Prostate gland (tissue), 2 donors: ENCODE measurements around the gene VAV2. TPM values are rescaled to one million over a fixed set of nuclear protein-coding genes. Genes with fewer than 3 reads are reported as not detected.
"Not testable (repeated sequence)": the region's sequence is repeated elsewhere in the genome, so short reads cannot be mapped to it uniquely, and the experiment has no call there.

Source experiments
- DNase-seq: peaks from one replicate; pipeline ENCODE4 v3.0.0-alpha.2; 2019; ENCODE audit warnings: low spot score
- H3K27ac ChIP-seq, 2 donors: fragments of 200-600 bp; sonication (generic); 2 replicates each; pipeline ENCODE4 v1.5.1; 2017 to 2019
- H3K27me3 ChIP-seq: fragments of 200-600 bp; sonication (generic); replicated peaks from 2 replicates; pipeline ENCODE4 v1.5.1; 2019; ENCODE audit not compliant: insufficient read depth
- H3K36me3 ChIP-seq, 2 donors: fragments of 200-600 bp; sonication (generic); 1 replicate in 1 of 2; 2 replicates in 1 of 2; pipeline versions ENCODE4 v1.5.1 to v1.8.1; 2017 to 2019
- H3K4me1 ChIP-seq: fragments of 200-600 bp; sonication (generic); replicated peaks from 2 replicates; pipeline ENCODE4 v1.5.1; 2019
- H3K4me3 ChIP-seq, 2 donors: fragments of 200-600 bp; sonication (generic); 2 replicates each; pipeline ENCODE4 v1.5.1; 2017 to 2019
- H3K9me3 ChIP-seq: fragments of 200-600 bp; sonication (generic); 2 replicates; pipeline ENCODE4 v1.5.1; 2017
- CTCF ChIP-seq, 4 experiments: fragments of 200-600 bp in 2 of 4; fragments of 450-650 bp in 2 of 4; sonication (generic) in 2 of 4; IDR thresholded peaks; 1 replicate in 3 of 4; 2 replicates in 1 of 4; pipeline ENCODE4 v1.5.1; 2016 to 2019; ENCODE audit warnings: antibody characterized with exemption in 4 of 4, mild to moderate bottlenecking in 2 of 4, moderate library complexity in 2 of 4
- POLR2A ChIP-seq: fragments of 450-650 bp; IDR thresholded peaks from one replicate; pipeline ENCODE4 v1.6.1; 2016; ENCODE audit warnings: antibody characterized with exemption, mild to moderate bottlenecking
- POLR2AphosphoS5 ChIP-seq: sonication (generic); formaldehyde crosslinking; IDR thresholded peaks from one replicate; pipeline ENCODE4 v1.6.1; 2017; ENCODE audit warnings: antibody characterized with exemption
- WGBS: methylation state at CpG from one replicate; pipeline ENCODE4 v1.1.5; 2018; 5-methylcytosine and 5-hydroxymethylcytosine counted together
- intact Hi-C: fragments of 100-400 bp; cut with DNase I; formaldehyde crosslinking; loops from one replicate; pipeline ENCODE4 v1.14.2; 2022
- total RNA-seq, 2 donors: library from RNA; depleted of rRNA; stranded (reverse); fragments of >200 nt; gene quantifications; one replicate each; pipeline ENCODE4 v1.1.0, GENCODE V29; 2016

VAV2 gene
- total RNA-seq, 2 donors from 2014 or later: 13.5 to 19.5 TPM

GRCh38 chr9:133752739-133753446 is 239.2 kb downstream of the VAV2 start:
- H3K36me3 ChIP-seq: no peaks in the 10 kb centered on the region
- H3K27me3 ChIP-seq: no peaks in the 10 kb centered on the region
- intact Hi-C loops: no loop called here
- no peak for TF ChIP-seq CTCF (IDR thresholded peaks at IDR 0.05)
- TF ChIP-seq POLR2AphosphoS5: no peak
- TF ChIP-seq POLR2A: no peak
- DNase-seq: no peak
- 71% methylated on average over 8 of the region's 9 CpGs for WGBS
- H3K4me1 ChIP-seq: no peaks in the 10 kb centered on the region
- H3K4me3 ChIP-seq: no peak overlapping the region
- H3K9me3 ChIP-seq: no peaks in the 10 kb centered on the region
- H3K27ac ChIP-seq: no peak overlapping the region

GRCh38 chr9:133750982-133751649 is 241.0 kb downstream of the VAV2 start:
- H3K4me1 ChIP-seq: no peaks in the 10 kb centered on the region
- H3K9me3 ChIP-seq: no peaks in the 10 kb centered on the region
- 93% methylated on average over 9 of the region's 9 CpGs for WGBS
- H3K4me3 ChIP-seq: no peak overlapping the region
- DNase-seq: no peak
- no peaks in the 10 kb centered on the region for H3K27me3 ChIP-seq
- TF ChIP-seq POLR2AphosphoS5 (no peak), POLR2A (no peak), CTCF (IDR thresholded peaks at IDR 0.05) (no peak)
- intact Hi-C loops: no loop called here
- no peak overlapping the region for H3K27ac ChIP-seq
- H3K36me3 ChIP-seq: no peaks in the 10 kb centered on the region

GRCh38 chr9:133747309-133747708 is 244.8 kb downstream of the VAV2 start:
- Histone ChIP-seq H3K36me3 (no peaks in the 10 kb centered on the region), H3K4me3 (no peak overlapping the region), H3K27me3 (no peaks in the 10 kb centered on the region), H3K9me3 (no peaks in the 10 kb centered on the region), H3K4me1 (peaks cover 3% of the 10 kb centered on the region), H3K27ac (no peak overlapping the region)
- TF ChIP-seq CTCF (IDR thresholded peaks at IDR 0.05): no peak
- no peak for TF ChIP-seq POLR2AphosphoS5
- no peak for TF ChIP-seq POLR2A
- DNase-seq: no peak
- intact Hi-C loops: no loop called here

GRCh38 chr9:133744528-133744927 is 247.6 kb downstream of the VAV2 start:
- DNase-seq, H3K27me3 ChIP-seq, H3K4me1 ChIP-seq, H3K9me3 ChIP-seq, H3K4me3 ChIP-seq, intact Hi-C loops, H3K36me3 ChIP-seq, H3K27ac ChIP-seq: not testable (repeated sequence)
- 92% methylated on average over 11 of the region's 31 CpGs for WGBS

- no peaks in the 10 kb centered on the region for H3K27me3 ChIP-seq
- 8% methylated on average over 8 of the region's 8 CpGs for WGBS
- no peaks in the 10 kb centered on the region for H3K9me3 ChIP-seq
- intact Hi-C loops: no loop called here
- no peak overlapping the region for H3K4me3 ChIP-seq
- H3K27ac ChIP-seq: no peak overlapping the region
- H3K4me1 ChIP-seq: peaks cover 3% of the 10 kb centered on the region
- TF ChIP-seq POLR2AphosphoS5 (no peak), CTCF (IDR thresholded peaks at IDR 0.05) (peak; percentile 85 to 92 (median 88))
- DNase-seq: peak; percentile 38
- no peaks in the 10 kb centered on the region for H3K36me3 ChIP-seq
These were observed 249.2 kb downstream of the VAV2 start for GRCh38 chr9:133742849-133743444.
